GM12878 (cell line): ENCODE results near the gene MAPKAPK3. TPM values are rescaled to one million over a fixed set of nuclear protein-coding genes. Genes with fewer than 3 reads are reported as not detected.

Experiments used
- ATAC-seq: fragments of 200-7000 bp; cut with Tn5 transposase; 3 replicates; pipeline ENCODE4 v1.9.1; 2020; ENCODE audit warnings: mild to moderate bottlenecking, moderate library complexity
- BruUV-seq: library from RNA; stranded (reverse); fragments of 400-500 nt; replicated peaks from 2 replicates; lab custom pipeline; 2021; lab: Mats Ljungman, UMichigan
- CTCF ChIA-PET: fragments of 300-600 bp; sonication (Branson Sonifier 250); formaldehyde crosslinking; extraction: SDS; loops from one replicate; lab custom pipeline; 2021; ENCODE audit warnings: inconsistent platforms; lab: Yijun Ruan, JAX
- POLR2A ChIA-PET: fragments of 350-600 bp; formaldehyde crosslinking; extraction: SDS; loops from one replicate; lab custom pipeline; 2021; ENCODE audit warnings: inconsistent platforms; lab: Charles Lee
- RAD21 ChIA-PET: fragments of 300-600 bp; sonication (Branson Sonifier 250); formaldehyde crosslinking; loops from one replicate; lab custom pipeline; 2023; ENCODE audit warnings: antibody characterized with exemption; ENCODE audit not compliant: unreplicated experiment; lab: Charles Lee
- SMC1A ChIA-PET: fragments of 300-600 bp; sonication (Branson Sonifier 250); formaldehyde crosslinking; loops from one replicate; lab custom pipeline; 2023; ENCODE audit not compliant: unreplicated experiment, uncharacterized antibody; lab: Charles Lee
- DNase-seq: peaks from one replicate; pipeline ENCODE4 v3.0.0-alpha.2; 2011; ENCODE audit warnings: low read depth, low spot score
- FAIRE-seq: peaks from 3 replicates; lab custom pipeline; 2011; peaks lifted over from hg19 to GRCh38; lab: Jason Lieb, UNC
- H2AFZ ChIP-seq: 2 replicates; pipeline ENCODE4 v1.6.0; 2011; ENCODE audit warnings: low read depth, low read length, control low read depth; ENCODE audit not compliant: control insufficient read depth
- H3K27ac ChIP-seq: 2 replicates; pipeline ENCODE4 v1.5.1; 2011; ENCODE audit warnings: control low read depth; ENCODE audit not compliant: control insufficient read depth, insufficient read depth
- H3K27me3 ChIP-seq, 2 experiments: replicated peaks in 1 of 2; 2 replicates each; pipeline versions ENCODE4 v1.6.0 to v1.6.1; 2011; ENCODE audit warnings: low read length in 1 of 2; ENCODE audit not compliant: control insufficient read depth in 2 of 2, insufficient read depth in 2 of 2
- H3K36me3 ChIP-seq, 2 experiments: 2 replicates each; pipeline ENCODE4 v1.5.1; 2011; ENCODE audit warnings: low read length in 1 of 2; ENCODE audit not compliant: control insufficient read depth in 2 of 2, insufficient read depth in 2 of 2
- H3K4me1 ChIP-seq: 2 replicates; pipeline ENCODE4 v1.6.1; 2011; ENCODE audit warnings: mild to moderate bottlenecking, low read length, moderate library complexity, mixed read lengths; ENCODE audit not compliant: control insufficient read depth, insufficient read depth
- H3K4me2 ChIP-seq: 2 replicates; pipeline ENCODE4 v1.6.0; 2011; ENCODE audit warnings: control low read depth; ENCODE audit not compliant: control insufficient read depth, insufficient read depth
- H3K4me3 ChIP-seq: fragments of 200-600 bp; sonication (generic); 2 replicates; pipeline ENCODE4 v1.5.1; 2016
- H3K79me2 ChIP-seq: 2 replicates; pipeline ENCODE4 v1.6.0; 2011; ENCODE audit warnings: low read length; ENCODE audit not compliant: control insufficient read depth, insufficient read depth
- H3K9ac ChIP-seq: 2 replicates; pipeline ENCODE4 v1.8.0; 2011; ENCODE audit warnings: low read length, control low read depth, mixed read lengths; ENCODE audit not compliant: control insufficient read depth, insufficient read depth
- H3K9me3 ChIP-seq: replicated peaks from 3 replicates; pipeline ENCODE4 v1.5.1; 2011; ENCODE audit warnings: mild to moderate bottlenecking, low read length; ENCODE audit not compliant: control insufficient read depth, insufficient read depth
- H4K20me1 ChIP-seq: 2 replicates; pipeline ENCODE4 v1.6.0; 2011; ENCODE audit not compliant: control insufficient read depth, insufficient read depth
- BCL3 ChIP-seq: IDR thresholded peaks from 2 replicates; pipeline ENCODE4 v1.6.1; 2011; ENCODE audit warnings: borderline replicate concordance, low read depth, mild to moderate bottlenecking, moderate library complexity, low read length; ENCODE audit not compliant: insufficient read depth, poor library complexity, severe bottlenecking
- ESRRA ChIP-seq: IDR thresholded peaks from 2 replicates; pipeline ENCODE4 v1.6.1; 2012; ENCODE audit warnings: mild to moderate bottlenecking, low read length, improper control_type of control experiment
- JUND ChIP-seq: IDR thresholded peaks from 2 replicates; pipeline ENCODE4 v1.6.1; 2012; ENCODE audit warnings: low read depth, mild to moderate bottlenecking, low read length, improper control_type of control experiment, moderate library complexity
- NFXL1 ChIP-seq: fragments of 450-650 bp; IDR thresholded peaks from 2 replicates; pipeline ENCODE4 v1.6.1; 2017; ENCODE audit warnings: antibody characterized with exemption, mild to moderate bottlenecking, borderline replicate concordance
- SMARCA5 ChIP-seq: fragments of 450-650 bp; IDR thresholded peaks from 2 replicates; pipeline ENCODE4 v1.6.1; 2017; ENCODE audit warnings: mild to moderate bottlenecking
- SPI1 ChIP-seq: IDR thresholded peaks from 2 replicates; pipeline ENCODE4 v1.6.1; 2011; ENCODE audit warnings: low read depth, mild to moderate bottlenecking, low read length, moderate library complexity, borderline replicate concordance; ENCODE audit not compliant: insufficient read depth
- SUPT20H ChIP-seq: IDR thresholded peaks from 2 replicates; pipeline ENCODE4 v1.6.1; 2011; ENCODE audit warnings: low read depth, mild to moderate bottlenecking, low read length, moderate library complexity, borderline replicate concordance; ENCODE audit not compliant: control insufficient read depth
- YBX1 ChIP-seq: fragments of 450-650 bp; IDR thresholded peaks from 2 replicates; pipeline ENCODE4 v1.6.1; 2016; ENCODE audit warnings: antibody characterized with exemption
- ZBTB33 ChIP-seq: fragments of 450-650 bp; IDR thresholded peaks from 2 replicates; pipeline ENCODE4 v1.6.1; 2017; ENCODE audit warnings: mild to moderate bottlenecking
- ZNF207 ChIP-seq: fragments of 450-650 bp; IDR thresholded peaks from 2 replicates; pipeline ENCODE4 v1.6.1; 2014; ENCODE audit warnings: antibody characterized with exemption, mild to moderate bottlenecking, borderline replicate concordance
- ZNF274 ChIP-seq: IDR thresholded peaks from one replicate; pipeline ENCODE4 v1.8.0; 2011; ENCODE audit not compliant: insufficient read length, insufficient read depth
- WGBS: methylation state at CpG from one replicate; pipeline ENCODE4 v1.1.6; 2016; ENCODE audit warnings: low lambda C conversion rate; ENCODE audit not compliant: insufficient replicate concordance, insufficient coverage; ENCODE audit errors: missing lambda C conversion rate; 5-methylcytosine and 5-hydroxymethylcytosine counted together
- in situ Hi-C: fragments of 300-500 bp; cut with MboI; formaldehyde crosslinking; loops from 9 replicates; pipeline ENCODE4 v1.14.3; 2018; ENCODE audit warnings: mixed read lengths
- intact Hi-C: fragments of 100-400 bp; cut with micrococcal nuclease; formaldehyde crosslinking; loops from one replicate; pipeline ENCODE4 v1.14.2; 2022; ENCODE audit not compliant: unreplicated experiment
- polyA plus RNA-seq, 11 experiments: library from polyadenylated mRNA; depleted of rRNA in 4 of 11; unstranded in 6 of 11; stranded (reverse) in 5 of 11; fragments of >200 nt; fragmentation: Nextera tagmentation in 4 of 11; fragmentation: Illumina TruSeq in 1 of 11; extraction: Ambion mirVana in 4 of 11; extraction: Trizol in 1 of 11; gene quantifications; 1 replicate in 1 of 11; 2 replicates in 10 of 11; pipeline versions ENCODE4 v1.2.1 to v1.2.3, GENCODE V29; 2011 to 2016; ENCODE audit warnings: inconsistent platforms in 2 of 11, missing spikeins in 2 of 11, low read depth in 1 of 11
- total RNA-seq, 4 experiments: library from RNA; depleted of rRNA in 3 of 4; stranded (reverse); fragments of >200 nt in 3 of 4; fragmentation: Illumina TruSeq in 1 of 4; extraction: Trizol in 1 of 4; gene quantifications; 2 replicates each; pipeline versions ENCODE4 v1.2.1 to v1.2.3, GENCODE V29; 2013 to 2021
- TF ChIP-seq, protein P1 (sequence below): fragments of 450-650 bp; IDR thresholded peaks from 2 replicates; pipeline ENCODE4 v1.6.1; 2017; ENCODE audit warnings: low read depth, mild to moderate bottlenecking, moderate library complexity
- TF ChIP-seq, protein P2 (sequence below): fragments of 450-650 bp; IDR thresholded peaks from 2 replicates; pipeline ENCODE4 v1.6.1; 2017; ENCODE audit warnings: antibody characterized with exemption, mild to moderate bottlenecking, moderate library complexity
- TF ChIP-seq, protein P3 (sequence below): IDR thresholded peaks from 2 replicates; pipeline ENCODE4 v1.6.1; 2011; ENCODE audit warnings: borderline replicate concordance, low read depth, mild to moderate bottlenecking, moderate library complexity, mixed read lengths, low read length; ENCODE audit not compliant: insufficient read depth; ENCODE audit errors: extremely low read length

MAPKAPK3 gene
- total and polyA plus RNA-seq, 10 of the 15 experiments (the other 5 are each of a cell fraction or from before 2014, with no cell fraction given) = 7.9 to 66.0 (median 39.0) TPM

DNA sequence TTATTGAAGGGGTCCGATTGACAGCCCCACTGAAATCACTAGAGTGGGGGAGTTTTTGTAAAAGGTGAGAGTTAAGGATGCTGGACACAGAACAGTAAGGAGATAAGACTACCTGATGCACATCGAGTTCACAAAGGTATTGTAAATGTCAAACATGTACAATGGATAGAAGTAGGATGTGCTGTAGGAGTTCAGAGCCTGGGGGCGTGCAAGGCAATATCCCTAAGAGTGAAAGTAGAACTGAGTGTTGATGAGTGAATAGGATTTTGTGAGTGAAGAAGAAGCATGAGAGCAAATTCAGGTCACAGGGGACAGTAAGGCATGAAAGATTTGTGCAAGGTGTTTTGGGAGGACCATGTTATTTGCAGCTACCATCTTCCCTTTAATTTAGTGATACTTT lies 79.3 kb downstream of the MAPKAPK3 start:
- Histone ChIP-seq H3K4me3 (no peak overlapping the region), H3K79me2 (no peaks in the 10 kb centered on the region), H3K27ac (no peak overlapping the region), H3K9me3 (peaks cover 10% of the 10 kb centered on the region; the same call in 2 of the 3 replicates), H3K4me2 (no peak overlapping the region), H3K27me3 (no peaks in the 10 kb centered on the region; a peak in 1 of 4 replicates), H4K20me1 (no peaks in the 10 kb centered on the region), H3K4me1 (no peaks in the 10 kb centered on the region), H2AFZ (no peak overlapping the region), H3K9ac (no peak overlapping the region), H3K36me3 (no peaks in the 10 kb centered on the region)
- ATAC-seq (no peak), DNase-seq (no peak), FAIRE-seq (no peak)
- TF ChIP-seq SPI1 (no peak), SMARCA5 (no peak), ZNF274 (no peak), BCL3 (no peak), ZBTB33 (no peak), ZNF207 (no peak), YBX1 (no peak), SUPT20H (no peak), NFXL1 (no peak), ESRRA (no peak), JUND (no peak)
- TF ChIP-seq, protein P1, sequence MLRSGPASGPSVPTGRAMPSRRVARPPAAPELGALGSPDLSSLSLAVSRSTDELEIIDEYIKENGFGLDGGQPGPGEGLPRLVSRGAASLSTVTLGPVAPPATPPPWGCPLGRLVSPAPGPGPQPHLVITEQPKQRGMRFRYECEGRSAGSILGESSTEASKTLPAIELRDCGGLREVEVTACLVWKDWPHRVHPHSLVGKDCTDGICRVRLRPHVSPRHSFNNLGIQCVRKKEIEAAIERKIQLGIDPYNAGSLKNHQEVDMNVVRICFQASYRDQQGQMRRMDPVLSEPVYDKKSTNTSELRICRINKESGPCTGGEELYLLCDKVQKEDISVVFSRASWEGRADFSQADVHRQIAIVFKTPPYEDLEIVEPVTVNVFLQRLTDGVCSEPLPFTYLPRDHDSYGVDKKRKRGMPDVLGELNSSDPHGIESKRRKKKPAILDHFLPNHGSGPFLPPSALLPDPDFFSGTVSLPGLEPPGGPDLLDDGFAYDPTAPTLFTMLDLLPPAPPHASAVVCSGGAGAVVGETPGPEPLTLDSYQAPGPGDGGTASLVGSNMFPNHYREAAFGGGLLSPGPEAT = no peak
- TF ChIP-seq, protein P2, sequence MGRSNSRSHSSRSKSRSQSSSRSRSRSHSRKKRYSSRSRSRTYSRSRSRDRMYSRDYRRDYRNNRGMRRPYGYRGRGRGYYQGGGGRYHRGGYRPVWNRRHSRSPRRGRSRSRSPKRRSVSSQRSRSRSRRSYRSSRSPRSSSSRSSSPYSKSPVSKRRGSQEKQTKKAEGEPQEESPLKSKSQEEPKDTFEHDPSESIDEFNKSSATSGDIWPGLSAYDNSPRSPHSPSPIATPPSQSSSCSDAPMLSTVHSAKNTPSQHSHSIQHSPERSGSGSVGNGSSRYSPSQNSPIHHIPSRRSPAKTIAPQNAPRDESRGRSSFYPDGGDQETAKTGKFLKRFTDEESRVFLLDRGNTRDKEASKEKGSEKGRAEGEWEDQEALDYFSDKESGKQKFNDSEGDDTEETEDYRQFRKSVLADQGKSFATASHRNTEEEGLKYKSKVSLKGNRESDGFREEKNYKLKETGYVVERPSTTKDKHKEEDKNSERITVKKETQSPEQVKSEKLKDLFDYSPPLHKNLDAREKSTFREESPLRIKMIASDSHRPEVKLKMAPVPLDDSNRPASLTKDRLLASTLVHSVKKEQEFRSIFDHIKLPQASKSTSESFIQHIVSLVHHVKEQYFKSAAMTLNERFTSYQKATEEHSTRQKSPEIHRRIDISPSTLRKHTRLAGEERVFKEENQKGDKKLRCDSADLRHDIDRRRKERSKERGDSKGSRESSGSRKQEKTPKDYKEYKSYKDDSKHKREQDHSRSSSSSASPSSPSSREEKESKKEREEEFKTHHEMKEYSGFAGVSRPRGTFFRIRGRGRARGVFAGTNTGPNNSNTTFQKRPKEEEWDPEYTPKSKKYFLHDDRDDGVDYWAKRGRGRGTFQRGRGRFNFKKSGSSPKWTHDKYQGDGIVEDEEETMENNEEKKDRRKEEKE = no peak
- TF ChIP-seq, protein P3, sequence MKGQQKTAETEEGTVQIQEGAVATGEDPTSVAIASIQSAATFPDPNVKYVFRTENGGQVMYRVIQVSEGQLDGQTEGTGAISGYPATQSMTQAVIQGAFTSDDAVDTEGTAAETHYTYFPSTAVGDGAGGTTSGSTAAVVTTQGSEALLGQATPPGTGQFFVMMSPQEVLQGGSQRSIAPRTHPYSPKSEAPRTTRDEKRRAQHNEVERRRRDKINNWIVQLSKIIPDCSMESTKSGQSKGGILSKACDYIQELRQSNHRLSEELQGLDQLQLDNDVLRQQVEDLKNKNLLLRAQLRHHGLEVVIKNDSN = no peak
- CTCF ChIA-PET = no interaction called here
- intact Hi-C loops (no loop called here), in situ Hi-C loops (no loop called here)
- no TSS peak for BruUV-seq
- 16% methylated on average over 3 of the region's 3 CpGs for WGBS
- POLR2A ChIA-PET = no interaction called here
- RAD21 ChIA-PET = no interaction called here
- SMC1A ChIA-PET = no interaction called here
